ENCODE results near the gene PRR20G.
"Not testable (repeated sequence)": the region's sequence is repeated elsewhere in the genome, so short reads cannot be mapped to it uniquely, and the experiment has no call there.

Gene PRR20G

DNA sequence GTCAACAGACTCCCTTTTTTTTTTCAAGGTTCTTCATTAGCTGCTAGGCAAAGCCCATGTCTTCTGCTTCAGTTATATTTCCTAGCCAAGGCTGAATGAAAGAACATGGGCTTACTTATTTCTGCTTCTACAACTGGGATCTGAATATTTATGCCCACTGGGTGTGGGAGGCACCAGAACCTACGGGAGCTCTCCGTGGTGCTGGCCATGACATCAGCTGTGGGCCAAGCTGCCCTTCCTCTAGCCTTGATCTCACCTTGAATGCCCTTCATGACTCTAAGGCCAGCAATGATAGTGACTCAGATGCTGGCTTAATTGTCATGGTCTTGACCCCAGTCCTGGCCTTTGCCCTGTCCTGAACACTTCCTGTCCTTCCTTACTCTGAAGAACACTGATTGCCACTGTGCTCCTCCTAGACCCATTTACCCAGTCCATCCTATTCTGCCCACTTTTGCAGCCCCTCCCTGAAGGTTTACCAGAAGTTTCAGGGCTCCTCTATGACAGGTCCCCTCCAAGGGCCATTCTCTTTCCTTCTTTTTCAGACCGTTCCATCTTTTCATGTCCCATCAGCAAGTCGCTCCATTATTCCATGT is 32.8 kb upstream of the PRR20G start:
- no peak for TF ChIP-seq CTCF (IDR thresholded peaks at IDR 0.05; ENCODE audit: control extremely low read depth, extremely low read depth, low read depth, missing control alignments)
- ChIA-PET CTCF (no interaction called here), POLR2A (no interaction called here)
- DNase-seq (ENCODE audit: extremely low spot score) = no peak

- no peak for TF ChIP-seq CTCF (IDR thresholded peaks at IDR 0.05; ENCODE audit: control extremely low read depth, extremely low read depth, low read depth, missing control alignments)
- DNase-seq (ENCODE audit: extremely low spot score) = no peak
- POLR2A ChIA-PET = no interaction called here
- CTCF ChIA-PET = no interaction called here
Measured at GRCh38 chr3:127316685-127317084, 28.8 kb upstream of the PRR20G start.

DNA sequence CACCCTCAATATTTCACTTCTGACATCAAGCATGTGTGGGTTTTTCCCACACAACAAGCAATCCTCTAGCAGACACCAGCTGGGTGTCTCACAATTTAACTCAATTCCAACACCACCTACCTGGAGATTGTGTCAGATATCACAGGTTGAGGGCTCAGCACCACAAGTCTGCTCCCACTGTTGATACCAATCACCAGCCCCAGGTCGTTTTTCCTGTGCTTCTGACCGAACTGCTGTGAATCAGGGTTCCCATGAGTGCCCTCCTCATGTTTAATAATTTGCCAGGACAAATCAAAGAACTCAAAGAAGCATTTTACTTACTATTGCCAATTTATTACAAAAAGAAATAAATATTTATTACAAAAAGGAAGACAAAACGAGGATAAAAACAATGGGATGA is 25.0 kb upstream of the PRR20G start:
- DNase-seq (ENCODE audit: extremely low spot score) = no peak
- ChIA-PET CTCF (no interaction called here), POLR2A (no interaction called here)
- no peak for TF ChIP-seq CTCF (IDR thresholded peaks at IDR 0.05; ENCODE audit: control extremely low read depth, extremely low read depth, low read depth, missing control alignments)

GRCh38 chr3:127308821-127309220 is 21.0 kb upstream of the PRR20G start:
- DNase-seq (ENCODE audit: extremely low spot score); POLR2A ChIA-PET: not testable (repeated sequence)
- CTCF ChIA-PET = interaction anchor here (1.7 kb wide), 1 partner anchor 10 kb away, joined by 3 read pairs; no protein-coding TSS in a partner anchor

DNA sequence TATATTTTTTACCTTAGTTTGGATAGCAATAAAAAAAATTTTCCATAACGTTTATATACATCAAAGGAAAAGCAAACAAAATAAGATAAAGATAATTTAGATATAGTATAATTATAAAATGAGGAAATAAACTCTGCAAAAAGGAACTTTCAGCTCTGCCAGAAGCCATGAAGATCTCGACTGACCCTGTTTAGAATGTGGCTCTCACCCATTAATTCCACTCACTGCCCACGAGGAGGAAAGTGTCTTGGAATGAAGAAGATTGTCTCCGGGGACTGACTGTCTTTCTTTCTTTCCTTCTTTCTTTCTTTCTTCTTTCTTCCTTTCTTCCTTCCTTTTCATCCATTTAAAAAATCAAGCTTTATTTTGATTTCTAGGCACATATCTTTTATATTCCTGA is 20.1 kb upstream of the PRR20G start:
- CTCF ChIA-PET = interaction anchor here (1.1 to 1.7 kb wide), 2 partner anchors 11 kb away, joined by 3 read pairs; no protein-coding TSS in a partner anchor
- no peak for DNase-seq (ENCODE audit: extremely low spot score)
- no peak for TF ChIP-seq CTCF (IDR thresholded peaks at IDR 0.05; ENCODE audit: control extremely low read depth, extremely low read depth, low read depth, missing control alignments)
- POLR2A ChIA-PET = no interaction called here

DNA sequence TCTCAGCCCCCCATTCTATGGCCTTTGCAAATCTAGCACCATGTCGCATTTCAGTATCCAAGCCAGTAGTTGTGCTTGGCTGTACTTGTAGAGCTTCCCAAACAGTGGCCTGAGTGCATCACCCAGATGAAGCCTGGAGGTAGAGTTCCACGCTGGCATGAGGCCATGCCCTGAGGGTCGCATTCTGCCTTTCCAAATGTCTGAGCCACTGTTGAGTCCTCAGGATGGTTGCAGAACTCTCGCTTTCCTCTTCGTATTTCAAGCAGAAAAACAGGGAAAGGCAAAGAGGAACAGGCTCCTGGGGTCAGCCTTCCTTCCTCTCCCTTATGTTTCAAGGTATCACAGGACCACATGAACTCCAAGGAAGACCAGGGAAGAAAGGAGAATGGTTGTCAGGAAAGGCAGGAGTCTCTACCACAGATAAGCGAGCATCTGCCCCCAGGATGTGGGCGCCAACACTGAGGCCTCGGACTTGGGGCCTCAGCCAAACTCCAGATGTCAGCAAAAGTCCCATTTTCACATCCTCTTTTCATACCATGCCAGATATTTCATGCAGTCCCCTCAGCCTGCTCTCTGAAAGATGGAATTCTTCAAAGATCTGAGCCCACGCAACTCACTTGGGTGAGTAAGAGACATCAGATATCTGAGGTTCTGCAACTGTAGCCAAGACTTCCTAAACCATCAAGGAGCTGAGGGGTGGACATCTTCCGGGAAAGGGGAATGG is 19.4 kb upstream of the PRR20G start:
- no peak for TF ChIP-seq CTCF (IDR thresholded peaks at IDR 0.05; ENCODE audit: control extremely low read depth, extremely low read depth, low read depth, missing control alignments)
- CTCF ChIA-PET = interaction anchor here (0.9 to 1.7 kb wide), 3 partner anchors 10 to 116 kb away, joined by 3 read pairs; no protein-coding TSS in a partner anchor
- POLR2A ChIA-PET = no interaction called here
- peak; percentile 44 for DNase-seq (ENCODE audit: extremely low spot score)

- POLR2A ChIA-PET = no interaction called here
- CTCF ChIA-PET = interaction anchor here (0.7 to 0.9 kb wide), 2 partner anchors 10 to 115 kb away, joined by 3 read pairs; no protein-coding TSS in a partner anchor
- DNase-seq (ENCODE audit: extremely low spot score) = no peak
- TF ChIP-seq CTCF (IDR thresholded peaks at IDR 0.05; ENCODE audit: control extremely low read depth, extremely low read depth, low read depth, missing control alignments) = no peak
Measured at GRCh38 chr3:127306361-127307111, 18.7 kb upstream of the PRR20G start.

Data from GM10248 (cell line).